ENCODE measurements around the gene CCNI2.

The CCNI2 gene

GRCh38 chr5:132772291-132773070 lies 25.3 kb downstream of the CCNI2 start:
- no peak overlapping the region for H3K4me3 ChIP-seq (ENCODE audit: low read depth, low read length)
- no peak for TF ChIP-seq CTCF (IDR thresholded peaks at IDR 0.05; ENCODE audit: low read depth, low read length, missing control alignments)
- no peak for DNase-seq (ENCODE audit: low read depth)

DNA sequence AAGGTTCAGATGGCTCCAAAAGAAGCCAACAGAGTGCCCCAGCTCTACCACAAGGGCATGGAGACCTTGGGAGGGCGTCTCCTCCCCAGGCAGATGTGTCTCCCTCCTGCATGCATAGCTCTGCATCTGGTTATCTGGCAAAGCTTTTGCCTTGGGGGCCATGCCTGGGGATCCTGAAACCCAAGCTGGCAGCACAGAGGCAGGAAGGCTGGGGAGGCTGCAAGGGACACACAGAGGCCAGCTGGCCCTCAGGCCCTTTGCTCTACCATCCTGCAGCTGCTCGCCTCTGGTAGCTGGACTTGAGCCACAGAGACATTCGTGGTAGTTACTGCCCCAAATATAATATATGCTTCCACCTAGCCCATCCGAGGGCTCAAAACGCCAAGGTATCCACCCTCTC lies 25.9 kb downstream of the CCNI2 start:
- no peak for DNase-seq (ENCODE audit: low read depth)
- no peak for TF ChIP-seq CTCF (IDR thresholded peaks at IDR 0.05; ENCODE audit: low read depth, low read length, missing control alignments)
- H3K4me3 ChIP-seq (ENCODE audit: low read depth, low read length): no peak overlapping the region

DNA sequence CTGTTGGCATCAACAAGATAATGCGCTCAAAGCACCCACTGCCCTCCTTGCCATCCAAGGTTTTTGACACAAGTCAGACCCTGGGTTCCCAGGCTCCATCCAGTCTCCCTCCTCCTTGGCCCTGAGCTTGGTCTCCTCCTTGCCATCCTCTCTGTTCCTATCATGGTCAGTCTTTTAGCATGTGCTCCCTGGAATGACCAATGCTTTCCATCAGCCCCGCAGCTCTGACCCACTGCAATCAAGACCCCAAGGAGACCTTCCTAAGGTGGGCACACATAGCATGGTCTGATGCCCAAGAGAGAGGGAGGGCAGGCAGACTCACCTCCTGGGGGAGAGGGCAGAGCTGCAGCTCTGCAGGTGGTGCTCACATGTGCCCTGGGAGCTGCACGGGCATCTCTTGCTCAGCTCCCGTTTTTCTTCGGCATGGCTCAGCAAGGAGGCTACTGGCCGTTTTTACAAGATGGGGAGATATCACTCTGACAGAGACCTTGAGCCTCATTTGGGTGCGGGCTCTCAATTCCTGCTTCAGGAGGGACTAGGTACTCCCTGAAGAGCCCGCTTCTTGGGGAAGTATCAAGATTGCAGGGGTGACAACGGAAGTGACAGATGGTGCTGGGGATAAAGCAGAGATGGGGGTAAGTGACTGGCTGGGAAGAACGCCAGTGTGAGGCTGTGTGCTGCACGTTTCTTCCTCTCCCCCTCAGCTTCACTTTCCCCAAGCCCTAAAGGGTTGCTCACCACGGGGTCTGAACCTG lies 26.6 kb downstream of the CCNI2 start:
- H3K4me3 ChIP-seq (ENCODE audit: low read depth, low read length): no peak overlapping the region
- no peak for DNase-seq (ENCODE audit: low read depth)
- TF ChIP-seq CTCF (IDR thresholded peaks at IDR 0.05; ENCODE audit: low read depth, low read length, missing control alignments): no peak

GRCh38 chr5:132774406-132774805 lies 27.2 kb downstream of the CCNI2 start:
- TF ChIP-seq CTCF (IDR thresholded peaks at IDR 0.05; ENCODE audit: low read depth, low read length, missing control alignments): no peak
- no peak overlapping the region for H3K4me3 ChIP-seq (ENCODE audit: low read depth, low read length)
- no peak for DNase-seq (ENCODE audit: low read depth)

DNA sequence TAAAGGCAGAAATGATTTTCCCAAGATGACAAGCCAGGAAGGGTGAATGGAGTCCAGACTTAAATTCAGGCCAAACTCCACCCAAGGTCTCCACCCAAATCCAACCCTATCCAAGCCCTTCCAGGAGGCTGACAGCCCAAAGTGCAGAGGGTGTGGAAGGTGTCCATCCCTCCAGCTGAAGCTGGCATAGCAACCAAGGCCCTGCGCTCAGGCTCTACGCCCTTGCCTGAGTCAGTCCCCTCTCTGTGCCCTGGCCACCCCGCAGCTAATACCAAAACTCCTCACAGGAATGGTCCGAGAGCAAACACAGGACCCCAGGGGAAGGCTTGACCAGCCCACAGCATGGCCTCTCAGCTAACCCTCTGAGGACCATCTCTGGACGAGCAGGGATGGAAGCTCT lies 27.7 kb downstream of the CCNI2 start:
- no peak for DNase-seq (ENCODE audit: low read depth)
- no peak overlapping the region for H3K4me3 ChIP-seq (ENCODE audit: low read depth, low read length)
- TF ChIP-seq CTCF (IDR thresholded peaks at IDR 0.05; ENCODE audit: low read depth, low read length, missing control alignments): no peak

DNA sequence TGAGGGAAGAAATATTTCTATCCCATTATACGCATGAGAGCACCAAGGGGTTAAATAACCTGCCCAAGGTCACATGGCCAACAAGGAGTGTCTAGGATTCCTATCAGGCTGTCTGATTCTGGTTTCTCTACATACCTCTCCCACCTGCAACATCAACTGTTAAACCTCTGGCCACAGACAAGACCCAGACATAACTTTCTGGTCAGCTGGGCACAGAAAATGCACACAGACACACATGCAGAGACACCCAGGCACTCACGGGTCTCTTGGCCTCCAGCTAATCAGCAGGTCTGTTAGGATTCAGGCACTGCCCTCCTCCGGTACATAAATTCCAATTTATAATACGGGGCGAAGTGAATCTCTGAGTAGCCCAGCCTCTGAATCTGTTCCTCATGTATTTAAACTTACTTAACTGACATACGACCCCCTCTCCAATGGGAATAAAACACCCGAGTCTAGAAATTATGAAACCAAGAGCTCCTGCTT lies 28.3 kb downstream of the CCNI2 start:
- no peak for DNase-seq (ENCODE audit: low read depth)
- no peak for TF ChIP-seq CTCF (IDR thresholded peaks at IDR 0.05; ENCODE audit: low read depth, low read length, missing control alignments)
- H3K4me3 ChIP-seq (ENCODE audit: low read depth, low read length): no peak overlapping the region

Measured in GM12864 (cell line).